PC-3 (cell line): ENCODE results near the gene CRAMP1.

Source experiments
- CTCF ChIP-seq: fragments of 300-600 bp; sonication (generic); conservative IDR thresholded peaks from 2 replicates; pipeline ENCODE4 v1.5.1; 2017; ENCODE audit warnings: antibody characterized with exemption, low read depth, mild to moderate bottlenecking, low read length
- EZH2 ChIP-seq: fragments of 300-600 bp; sonication (generic); IDR thresholded peaks from one replicate; pipeline ENCODE4 v1.6.1; 2017; ENCODE audit warnings: antibody characterized with exemption, mild to moderate bottlenecking, low read length; ENCODE audit not compliant: unreplicated experiment
- EZH2phosphoT487 ChIP-seq: fragments of 300-600 bp; sonication (generic); IDR thresholded peaks from 2 replicates; pipeline ENCODE4 v1.6.1; 2018; ENCODE audit warnings: mild to moderate bottlenecking, antibody characterized with exemption, low read length, borderline replicate concordance

- TF ChIP-seq CTCF = no peak
- TF ChIP-seq EZH2 = no peak
- no peak for TF ChIP-seq EZH2phosphoT487
These were observed 11.1 kb upstream of the CRAMP1 start for GRCh38 chr16:1601031-1601430.
